Activated CD8-positive, alpha-beta memory T cell treated with anti-CD3 and anti-CD28 coated beads, Interleukin-2, amount 50 U/mL, for 48 hours (primary cell): ENCODE measurements around the gene MAP7.
"Not testable (repeated sequence)": the region's sequence is repeated elsewhere in the genome, so short reads cannot be mapped to it uniquely, and the experiment has no call there.

Experiments used
- DNase-seq: peaks from one replicate; pipeline ENCODE4 v3.0.0-alpha.2; 2020

The MAP7 gene

DNA sequence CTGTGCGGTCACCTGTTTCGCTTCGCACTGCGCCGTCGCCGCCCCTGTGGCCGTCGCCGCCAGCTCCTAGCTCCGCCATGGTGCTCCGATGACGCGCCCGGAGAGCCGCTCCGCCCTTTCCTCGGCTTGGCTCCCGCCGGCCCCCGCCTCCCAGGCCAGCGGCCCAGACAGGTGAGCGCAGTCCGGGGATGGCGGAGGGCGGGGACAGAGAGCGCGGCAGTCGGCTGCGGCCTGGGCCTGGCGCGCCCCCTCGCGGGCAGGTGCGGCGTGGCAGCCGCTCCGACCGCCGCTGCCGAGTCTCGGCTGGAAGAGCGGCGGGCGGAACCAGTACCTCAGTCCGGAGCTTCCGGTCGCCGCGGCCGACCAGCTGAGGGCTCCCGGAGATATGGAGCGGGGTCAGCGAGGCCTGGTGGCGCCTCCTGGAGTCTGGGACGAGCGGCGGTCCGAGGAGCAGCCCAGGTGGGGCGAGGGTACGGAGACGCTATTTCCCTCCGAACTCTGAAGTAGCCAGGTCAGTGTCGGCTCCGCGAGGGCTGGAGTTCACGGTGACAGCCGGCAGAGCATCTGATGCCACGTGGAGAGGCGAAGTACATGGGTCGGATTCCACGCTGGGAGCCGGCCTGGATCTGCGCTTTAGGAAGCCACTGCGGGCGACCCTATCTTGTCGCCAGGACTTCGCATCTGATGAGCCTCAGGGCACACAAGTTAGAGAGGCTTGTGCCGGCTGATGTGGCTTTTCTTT, at the start of gene MAP7:
TSS of gene MAP7 (minus strand) at position 93 of the 742 bp plus-strand sequence. CDS start at position 79, 14 bp downstream.
- peak; percentile 80 for DNase-seq

DNA sequence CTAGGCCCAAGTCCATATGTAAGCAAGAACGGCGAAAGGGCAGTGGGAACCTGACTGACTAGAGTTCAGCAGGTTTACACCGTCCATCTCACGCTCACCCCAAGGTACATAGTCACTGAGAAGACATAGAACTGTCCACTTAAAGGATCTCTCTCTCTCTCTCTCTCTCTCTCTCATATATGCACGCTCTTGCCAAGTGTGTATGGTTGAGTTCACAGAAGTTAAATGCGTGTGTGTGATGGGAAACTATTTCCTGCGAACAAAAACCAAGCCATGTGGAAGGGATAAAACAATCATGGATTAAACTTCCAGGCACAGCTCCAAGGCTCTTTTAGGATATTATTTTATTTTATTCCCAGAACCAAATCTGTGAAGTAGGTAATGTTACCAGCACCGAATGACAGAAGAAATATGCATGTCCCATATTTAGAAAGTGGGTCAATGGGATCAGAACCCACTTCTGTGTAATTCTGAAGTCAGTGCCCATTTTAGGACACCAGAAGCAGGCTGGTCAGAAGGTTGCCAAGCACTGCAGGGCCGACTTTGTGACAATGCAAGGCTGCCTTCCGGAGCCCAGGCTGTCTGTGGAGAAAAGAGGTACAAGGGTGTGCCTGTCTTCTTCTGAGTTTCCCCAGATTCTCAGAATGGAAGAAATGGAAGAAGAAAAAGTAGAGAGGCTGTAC, 49.2 kb upstream of the MAP7 start:
- DNase-seq = no peak

DNA sequence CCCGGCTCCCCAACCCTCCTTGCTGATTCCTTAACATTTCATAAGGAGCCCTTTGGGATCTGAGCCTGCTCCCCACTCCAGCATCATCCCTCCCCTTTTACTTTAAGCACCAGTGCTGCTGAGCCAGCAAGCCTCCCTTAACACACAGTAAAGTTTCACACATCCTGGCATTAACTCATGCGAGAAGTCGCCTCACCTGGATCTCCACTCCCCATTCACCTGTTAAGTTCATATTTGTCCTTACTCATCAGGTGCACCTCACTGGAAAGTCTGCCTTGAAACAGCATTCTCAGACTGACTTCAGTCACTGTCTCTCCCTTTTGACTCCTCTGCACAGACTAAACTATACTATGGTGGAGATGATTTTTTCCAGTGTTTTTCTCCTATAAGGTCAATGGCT, 47.8 kb upstream of the MAP7 start:
- no peak for DNase-seq

DNA sequence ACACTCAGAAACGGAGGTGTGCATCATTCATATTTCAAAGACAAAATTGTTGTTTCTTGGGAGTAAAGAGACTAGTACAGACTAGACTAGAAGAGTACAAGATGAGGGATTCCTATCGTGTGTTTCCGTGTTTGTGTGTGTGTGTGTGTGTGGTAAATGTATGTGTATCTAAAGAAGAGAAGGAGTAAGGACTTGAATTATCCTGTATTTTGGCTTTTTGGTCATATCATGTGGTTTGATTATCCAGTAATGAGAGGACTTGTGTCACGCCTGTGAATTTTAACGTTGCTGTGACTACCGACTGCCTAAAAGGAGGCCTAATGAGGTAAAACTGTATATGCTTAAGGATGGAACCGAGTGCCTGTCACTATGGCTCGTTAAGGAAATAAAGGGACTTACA, 44.4 kb upstream of the MAP7 start:
- DNase-seq = no peak

DNA sequence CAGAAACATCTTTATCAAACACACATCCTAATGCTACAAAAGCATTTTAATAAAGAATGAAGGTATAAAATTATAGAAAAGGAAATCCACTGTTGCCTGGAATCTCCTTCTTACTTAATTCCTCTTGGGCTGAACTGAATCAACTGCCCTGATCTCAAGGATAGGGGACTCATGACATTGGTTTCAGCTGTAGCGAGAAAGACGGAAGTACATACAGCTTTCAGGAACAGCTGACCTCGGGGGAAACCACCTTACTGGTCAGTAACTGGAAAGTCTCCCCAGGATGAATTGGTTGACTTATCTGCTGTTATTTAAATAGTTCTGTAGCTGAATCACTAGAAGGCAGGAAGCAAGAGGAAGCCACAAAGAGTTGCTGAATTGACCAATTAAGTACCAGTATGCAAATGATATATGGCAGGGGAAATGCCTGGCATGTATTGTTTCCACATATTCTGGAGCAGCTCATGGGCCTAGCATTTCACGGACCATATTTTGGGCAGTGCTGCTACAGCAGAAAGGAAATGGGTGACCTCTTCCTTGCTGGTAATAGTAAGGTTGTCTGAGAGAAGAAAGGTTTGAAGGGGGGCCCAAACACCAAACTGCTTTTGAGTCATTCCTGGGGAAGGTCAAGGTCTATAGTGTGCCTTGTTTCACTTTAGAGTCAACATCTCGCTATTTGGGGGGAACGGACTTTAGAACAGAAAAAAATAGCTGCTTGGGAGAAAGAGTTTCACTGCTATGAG, 43.7 kb upstream of the MAP7 start:
- peak; percentile 55 for DNase-seq

DNA sequence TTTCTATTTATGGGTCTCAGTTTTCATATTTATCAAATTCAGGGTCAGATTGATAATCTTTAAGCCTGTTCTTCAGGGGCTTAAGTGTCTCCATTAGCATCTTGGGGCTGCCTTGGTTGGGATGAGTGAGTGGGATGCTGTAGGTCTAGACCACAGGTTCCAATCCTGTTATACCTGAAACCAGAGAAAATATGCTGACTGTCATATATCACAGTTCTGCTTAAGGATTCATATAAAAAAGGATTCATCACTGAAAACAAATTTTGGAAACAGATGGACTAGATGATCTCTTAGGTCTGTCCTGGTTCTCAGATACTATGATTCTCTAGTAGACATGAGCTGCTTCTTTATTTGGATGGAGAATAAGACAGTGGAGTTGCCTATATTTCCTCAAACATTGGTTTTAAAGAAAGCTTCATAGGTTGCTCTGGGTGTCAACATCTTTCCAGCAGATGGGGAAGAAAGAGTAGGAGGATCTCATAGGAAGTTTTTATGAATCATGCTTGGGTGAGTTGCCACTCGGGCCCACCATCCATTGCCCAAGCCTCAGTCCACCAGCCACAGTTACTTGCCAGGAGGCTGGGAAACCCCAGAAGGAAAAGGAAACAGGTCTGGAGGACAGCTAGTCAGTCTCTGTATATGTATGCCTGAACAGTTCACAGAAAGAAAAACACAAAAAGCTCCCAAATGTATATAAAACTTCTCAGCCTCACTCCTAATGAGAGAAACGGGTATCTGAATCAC, 42.9 kb upstream of the MAP7 start:
- no peak for DNase-seq

DNA sequence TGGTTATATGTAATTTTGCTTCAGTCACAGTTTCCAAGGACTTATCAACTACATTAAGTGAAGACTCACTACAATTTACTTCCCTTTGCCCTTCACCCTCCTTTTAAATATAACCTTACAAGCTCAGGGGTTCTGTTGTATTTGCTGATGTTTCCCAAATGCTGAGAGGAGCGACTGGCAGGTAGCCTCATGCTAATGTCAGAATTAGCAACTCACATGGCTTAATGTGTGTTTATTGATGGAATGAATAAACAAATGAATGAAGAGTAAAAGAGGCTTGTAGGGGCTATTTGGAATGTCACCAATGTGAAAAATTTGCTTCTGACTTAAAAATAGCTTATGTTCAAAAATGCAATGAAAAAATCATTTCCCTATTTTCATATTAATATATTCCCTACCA, 41.4 kb upstream of the MAP7 start:
- DNase-seq = no peak

DNA sequence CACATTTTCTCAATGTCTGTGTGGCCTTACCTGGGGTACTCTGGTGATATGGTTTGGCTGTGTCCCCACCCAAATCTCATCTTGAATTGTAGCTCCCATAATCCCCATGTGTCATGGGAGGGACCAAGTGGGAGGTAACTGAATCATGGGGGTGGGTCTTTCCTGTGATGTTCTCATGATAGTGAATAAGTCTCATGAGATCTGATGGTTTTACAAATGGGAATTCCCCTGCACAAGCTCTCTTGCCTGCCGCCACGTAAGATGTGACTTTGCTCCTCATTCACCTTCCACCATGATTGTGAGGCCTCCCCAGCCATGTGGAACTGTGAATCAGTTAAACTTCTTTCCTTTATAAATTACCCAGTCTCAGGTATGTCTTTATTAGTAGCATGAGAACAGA, 40.6 kb upstream of the MAP7 start:
- not testable (repeated sequence) for DNase-seq

DNA sequence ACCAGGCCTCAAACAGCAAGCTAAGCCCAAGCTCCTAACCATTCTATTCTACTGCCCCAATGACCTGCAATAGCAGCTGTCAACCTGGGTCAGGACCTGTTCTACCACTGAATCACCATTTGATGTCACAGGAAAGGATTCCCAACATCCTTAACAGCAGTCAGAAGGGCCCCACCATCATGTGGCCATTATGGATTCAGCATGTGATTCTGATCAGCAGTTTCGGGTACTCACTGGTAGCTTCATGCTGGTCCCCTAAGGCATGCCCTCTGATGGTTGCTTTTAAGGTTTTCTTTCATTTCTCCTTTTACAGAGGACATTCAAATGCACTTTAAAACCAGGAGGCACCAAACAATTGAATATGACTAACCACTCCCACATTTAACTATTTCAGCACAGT, 37.3 kb upstream of the MAP7 start:
- no peak for DNase-seq

DNA sequence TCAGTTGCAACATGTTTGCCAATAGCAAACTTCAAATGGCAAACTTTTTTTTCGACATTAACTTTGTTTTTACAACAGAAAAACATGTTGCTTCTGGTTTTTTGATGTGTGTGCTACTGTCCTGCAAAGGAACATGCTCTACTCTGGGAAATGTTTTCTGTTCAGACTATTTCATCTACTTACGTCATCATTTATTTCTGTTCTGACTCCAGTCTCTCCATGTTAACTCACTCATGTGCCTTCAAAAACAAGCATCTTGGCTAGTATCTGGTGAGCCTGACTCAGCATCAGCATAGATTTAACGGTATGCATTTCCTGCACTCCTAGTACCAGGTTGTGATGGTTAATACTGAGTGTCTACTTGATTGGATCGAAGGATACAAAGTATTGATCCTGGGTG, 36.1 kb upstream of the MAP7 start:
- no peak for DNase-seq

DNA sequence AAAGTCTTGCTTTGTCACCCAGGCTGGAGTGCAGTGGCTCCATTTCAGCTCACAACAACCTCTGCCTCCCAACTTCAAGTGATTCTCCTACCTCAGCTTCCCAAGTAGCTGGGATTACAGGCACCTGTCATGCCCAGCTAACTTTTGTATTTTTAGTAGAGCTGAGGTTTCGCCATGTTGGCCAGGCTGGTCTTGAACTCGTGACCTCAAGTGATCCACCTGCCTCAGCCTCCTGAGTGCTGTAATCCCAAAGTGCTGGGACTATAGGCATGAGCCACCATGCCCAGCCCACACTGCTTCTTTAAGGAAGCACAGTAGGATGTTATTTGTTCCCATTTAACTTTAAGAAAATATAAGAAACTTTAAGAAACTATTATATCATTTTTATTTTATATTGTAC, 35.3 kb upstream of the MAP7 start:
- not testable (repeated sequence) for DNase-seq

DNA sequence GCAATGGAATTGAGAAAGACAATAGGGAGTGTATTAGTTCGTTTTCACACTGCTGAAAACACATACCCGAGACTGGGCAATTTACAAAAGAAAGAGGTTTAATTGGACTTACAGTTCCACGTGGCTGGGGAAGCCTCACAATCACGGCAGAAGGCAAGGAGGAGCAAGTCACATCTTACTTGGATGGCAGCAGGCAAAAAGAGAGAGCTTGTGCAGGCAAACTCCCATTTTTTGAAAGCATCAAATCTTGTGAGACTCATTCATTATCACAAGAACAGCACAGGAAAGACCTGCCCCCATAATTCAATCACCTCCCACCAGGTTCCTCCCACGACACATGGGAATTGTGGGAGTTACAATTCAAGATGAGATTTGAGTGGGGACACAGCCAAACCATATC, 34.1 kb upstream of the MAP7 start:
- not testable (repeated sequence) for DNase-seq

DNA sequence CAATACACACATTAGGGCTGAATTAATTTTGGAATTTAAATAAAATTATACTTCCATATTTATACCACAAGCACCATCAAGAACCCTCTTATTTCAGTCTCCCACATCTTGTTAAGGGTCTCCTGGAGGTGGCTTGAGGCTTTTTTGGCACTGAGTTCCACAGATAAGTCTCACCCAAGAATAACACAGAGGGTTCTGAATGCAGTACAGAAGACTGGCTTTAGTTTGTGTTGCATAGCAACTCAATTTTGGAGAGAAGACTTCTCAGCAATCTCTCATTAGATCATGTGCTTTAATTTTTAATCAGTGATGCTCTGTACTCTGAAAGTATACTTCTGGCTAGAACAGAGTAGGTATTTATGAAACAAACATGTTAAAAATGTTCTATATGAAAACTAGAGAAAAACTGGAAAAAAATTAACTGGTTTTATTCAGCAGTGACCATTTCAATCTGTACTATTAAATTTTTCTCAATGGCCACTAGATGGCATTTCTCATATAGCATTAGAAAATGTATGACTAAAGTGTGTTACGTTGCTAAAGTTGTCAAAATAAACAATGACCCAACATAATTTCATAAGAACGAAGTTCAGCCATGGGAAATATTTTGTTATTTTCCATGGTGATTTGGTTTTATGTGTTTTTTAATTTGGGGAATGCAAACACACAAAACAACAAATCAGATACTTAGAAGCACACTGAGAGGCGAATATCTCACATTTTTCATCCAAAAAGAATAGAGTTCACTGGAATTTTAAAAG, 32.7 kb upstream of the MAP7 start:
- DNase-seq = no peak

DNA sequence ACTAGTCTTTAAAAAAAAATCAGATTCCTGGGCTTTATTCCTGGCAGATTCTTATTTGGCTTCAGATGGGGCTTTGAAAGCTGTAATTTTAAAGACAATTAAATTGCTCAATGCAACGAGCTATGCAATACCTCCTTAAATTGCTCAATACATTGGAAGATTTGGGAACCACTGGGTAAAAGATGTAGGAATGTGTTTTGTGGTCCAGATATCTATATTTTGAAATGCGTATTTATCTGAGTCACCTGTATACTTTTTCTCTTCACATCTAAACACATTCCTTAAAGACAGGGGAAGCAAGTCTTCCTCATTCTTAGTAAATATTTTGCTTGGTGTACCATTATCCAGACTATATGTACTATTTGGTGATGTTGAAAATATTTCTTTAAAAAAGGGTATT, 29.6 kb upstream of the MAP7 start:
- DNase-seq = no peak

DNA sequence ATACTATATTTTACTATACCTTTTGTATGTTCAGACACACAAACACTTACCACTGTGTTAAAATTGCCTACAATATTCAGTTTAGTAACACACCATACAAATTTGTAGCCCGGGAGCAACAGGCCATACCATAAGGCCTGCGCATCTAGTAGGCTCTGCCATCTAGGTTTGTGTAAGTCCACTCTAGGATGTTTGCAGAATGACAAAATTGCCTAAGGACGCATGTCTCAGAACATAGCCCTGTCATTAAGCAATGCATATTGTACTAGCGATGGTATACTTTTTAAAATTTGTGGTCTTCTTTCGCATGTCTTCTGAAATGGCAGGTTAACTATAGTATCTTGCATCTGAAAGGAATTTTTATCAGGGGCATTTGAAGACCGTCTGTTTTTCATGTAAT, 26.6 kb upstream of the MAP7 start:
- DNase-seq = no peak

DNA sequence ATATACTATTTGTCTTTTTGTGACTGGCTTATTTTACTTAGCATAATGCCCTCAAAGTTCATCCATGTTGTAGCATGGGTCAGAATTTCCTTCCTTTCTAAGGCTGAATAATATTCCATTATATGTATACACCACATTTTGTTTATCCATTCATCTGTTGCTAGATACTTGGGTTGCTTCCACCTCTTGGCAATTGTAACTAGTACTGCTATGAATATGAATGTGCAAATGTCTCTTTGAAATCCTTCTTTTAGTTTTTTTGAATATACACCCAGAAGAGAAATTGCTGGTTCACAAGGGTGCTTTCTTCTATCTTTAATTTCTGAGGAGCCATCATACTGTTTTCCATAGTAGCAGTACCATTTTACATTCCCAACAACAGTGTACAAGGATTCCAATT, 21.3 kb upstream of the MAP7 start:
- DNase-seq = no peak

DNA sequence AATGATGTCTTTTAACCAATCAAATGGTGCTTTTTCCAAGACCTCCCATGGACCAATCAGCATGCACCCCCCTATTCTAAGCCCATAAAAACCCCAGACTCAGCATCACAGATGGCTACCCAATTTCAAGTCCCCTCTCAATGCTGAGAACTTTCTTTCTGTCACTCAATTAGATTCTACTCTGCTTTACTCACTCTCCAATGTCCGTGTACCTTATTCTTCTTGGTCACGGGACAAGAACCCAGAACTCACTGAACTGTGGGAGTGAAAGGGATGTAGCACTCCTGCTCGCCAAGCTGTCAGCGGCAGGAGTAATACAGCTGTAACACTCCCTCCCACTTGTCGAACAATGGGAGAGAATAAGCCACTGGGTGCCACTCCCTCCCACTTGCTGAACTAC, 20.8 kb upstream of the MAP7 start:
- no peak for DNase-seq

DNA sequence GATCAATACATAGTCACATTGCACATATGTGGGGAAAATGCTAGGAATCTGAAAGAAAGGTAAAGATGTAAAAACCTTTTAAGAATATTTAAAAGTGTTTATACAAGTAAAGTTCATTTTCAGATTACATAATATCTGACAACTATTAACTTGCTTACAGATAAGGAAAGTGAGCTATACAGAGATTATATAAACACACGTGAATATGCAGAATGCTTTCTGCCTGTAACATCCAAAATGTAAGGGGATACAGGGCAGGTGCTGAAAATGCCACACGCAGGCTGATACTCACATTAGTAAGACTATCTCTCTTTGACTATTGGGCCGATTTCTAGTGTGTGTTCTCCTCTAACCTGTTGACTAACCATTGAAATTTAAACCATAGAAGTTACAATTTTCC, 17.9 kb upstream of the MAP7 start:
- no peak for DNase-seq

DNA sequence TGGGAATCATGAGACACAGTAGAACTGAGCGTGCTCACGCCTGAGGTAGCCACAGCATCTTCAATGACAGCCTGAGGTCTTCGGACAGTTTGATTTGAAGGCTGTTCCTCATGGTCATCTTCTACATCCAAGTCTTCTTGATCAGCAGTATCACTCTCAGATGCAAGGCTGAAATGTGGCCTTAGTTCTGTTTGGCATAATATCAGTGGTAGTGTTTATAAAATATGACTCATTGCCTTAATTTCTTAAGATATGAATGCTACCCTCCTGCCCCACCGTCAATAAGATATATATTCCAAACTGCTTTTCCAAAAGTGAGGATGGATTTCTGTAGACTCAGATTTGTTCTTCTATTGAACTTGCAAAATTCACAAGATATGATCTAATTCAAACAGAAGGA, 17.5 kb upstream of the MAP7 start:
- no peak for DNase-seq

DNA sequence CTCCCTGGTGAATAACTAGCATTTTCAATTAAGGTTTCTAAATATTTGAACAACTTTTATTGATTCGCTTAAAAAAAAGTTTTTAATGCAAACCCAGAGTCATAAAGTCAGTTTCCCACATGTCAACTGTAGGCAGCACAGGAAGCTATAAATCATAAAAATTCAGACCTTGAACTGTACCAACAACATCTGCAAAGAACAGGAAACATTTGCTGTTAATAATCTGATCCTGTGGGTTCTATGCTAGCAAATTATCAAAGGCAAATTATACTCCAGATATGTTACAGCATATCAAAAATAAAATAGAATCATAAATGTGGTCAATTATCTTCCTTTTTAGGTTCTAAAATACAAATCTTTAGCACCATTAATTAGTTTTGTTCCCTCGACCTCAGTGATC, 16.6 kb upstream of the MAP7 start:
- no peak for DNase-seq

DNA sequence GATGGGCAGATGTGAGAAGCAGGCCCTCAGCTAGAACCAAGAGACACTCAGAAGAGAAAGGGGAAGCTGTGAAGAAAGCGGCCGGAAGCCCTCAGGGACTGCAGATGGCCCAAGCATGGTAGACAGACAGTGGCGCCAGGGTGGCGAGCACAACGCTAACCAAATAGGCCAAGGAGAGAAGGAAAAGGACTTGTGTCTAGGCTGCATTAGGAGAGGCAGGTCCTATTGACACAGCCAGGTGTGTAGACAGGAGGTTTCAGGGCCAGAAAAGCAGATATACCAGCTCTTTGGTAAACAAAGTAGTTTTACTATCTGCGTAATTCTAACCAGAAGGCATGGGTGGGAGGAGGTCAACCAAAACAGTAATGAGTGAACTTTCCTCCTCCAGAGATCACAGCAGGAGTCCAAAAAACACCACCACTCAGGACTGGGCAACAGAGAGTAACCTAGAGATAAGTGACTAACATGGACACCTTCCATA, 15.8 kb upstream of the MAP7 start:
- no peak for DNase-seq

DNA sequence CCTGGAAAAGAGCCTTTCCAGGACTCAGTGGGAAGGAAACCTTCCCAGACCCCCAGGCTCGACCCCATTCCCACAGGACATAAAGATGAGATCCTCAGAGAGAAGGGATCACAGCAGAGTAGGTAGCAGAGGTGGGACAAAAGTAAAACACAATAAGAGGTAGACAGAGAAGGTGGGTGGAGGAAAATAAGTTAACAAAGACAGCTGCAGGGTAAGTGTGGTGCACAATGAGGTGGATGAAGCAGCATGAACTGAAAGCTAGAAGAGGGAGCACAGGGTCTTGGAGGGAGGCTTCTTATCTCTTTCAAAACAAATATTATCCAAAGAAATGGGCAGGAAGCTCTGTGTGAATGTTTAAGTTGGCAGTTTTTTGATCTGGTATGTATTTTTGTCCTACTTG, 14.0 kb upstream of the MAP7 start:
- DNase-seq = no peak
